GM15510 (cell line): ENCODE results near the gene TMEM9B.

Experiments
- POLR2A ChIP-seq: IDR thresholded peaks from 3 replicates; pipeline ENCODE4 v1.6.1; 2011; ENCODE audit warnings: borderline replicate concordance; ENCODE audit not compliant: insufficient read length; ENCODE audit errors: extremely low read depth

TMEM9B gene

DNA sequence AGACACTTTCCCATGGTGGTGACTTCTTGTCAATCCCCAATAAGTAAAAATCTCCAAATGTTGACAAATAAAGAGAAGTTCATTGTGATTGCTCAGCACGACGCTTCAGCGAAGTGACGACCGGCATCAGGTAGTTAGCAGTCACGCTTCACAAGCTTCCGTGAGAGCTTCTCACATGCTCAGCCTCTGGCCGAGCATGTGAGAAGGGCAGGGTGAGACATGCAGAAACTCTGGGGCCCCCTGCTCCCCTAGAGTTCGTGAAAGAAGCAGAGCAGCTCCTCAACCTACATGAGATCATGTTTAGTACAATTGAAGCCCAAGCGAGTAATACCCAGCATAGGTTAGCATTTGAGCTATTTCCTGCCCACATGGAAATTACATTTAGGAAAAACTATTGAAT, 27.1 kb downstream of the TMEM9B start:
- TF ChIP-seq POLR2A, result no peak

DNA sequence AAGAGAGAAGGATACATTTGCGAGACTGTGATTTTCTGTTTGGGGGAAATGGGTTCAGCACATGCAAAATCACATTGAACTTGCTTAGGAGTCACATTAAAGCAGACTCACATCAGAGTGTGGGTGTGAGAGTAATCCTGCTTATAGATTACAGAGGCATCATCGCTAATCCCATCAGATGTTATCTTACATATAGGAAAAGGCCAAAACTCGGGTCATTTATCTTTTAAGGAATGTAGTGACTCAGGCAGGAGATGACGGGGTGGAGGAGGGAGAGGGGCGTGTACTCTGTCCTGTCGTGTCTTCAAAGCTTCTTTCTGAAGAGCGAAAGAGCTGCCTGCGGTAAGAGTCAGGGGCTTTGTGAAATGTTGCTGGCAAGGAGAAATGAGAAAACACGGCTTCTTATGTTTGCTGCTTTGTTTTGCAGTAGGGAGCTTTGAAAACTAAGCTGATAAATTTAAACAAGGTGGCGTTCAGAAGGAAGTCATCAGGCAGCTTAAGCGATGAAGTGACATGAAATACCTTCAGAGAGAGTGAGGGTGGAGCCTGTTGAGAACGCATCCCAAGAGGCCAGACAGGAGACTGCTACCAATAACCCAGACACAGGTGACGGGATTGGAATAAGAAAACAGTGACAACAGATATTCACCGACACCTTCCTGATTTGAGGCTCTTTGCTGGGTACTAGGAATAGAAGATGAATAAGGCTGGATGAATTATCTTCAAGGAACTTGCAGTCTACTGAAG, 29.3 kb downstream of the TMEM9B start:
- TF ChIP-seq POLR2A, result no peak

DNA sequence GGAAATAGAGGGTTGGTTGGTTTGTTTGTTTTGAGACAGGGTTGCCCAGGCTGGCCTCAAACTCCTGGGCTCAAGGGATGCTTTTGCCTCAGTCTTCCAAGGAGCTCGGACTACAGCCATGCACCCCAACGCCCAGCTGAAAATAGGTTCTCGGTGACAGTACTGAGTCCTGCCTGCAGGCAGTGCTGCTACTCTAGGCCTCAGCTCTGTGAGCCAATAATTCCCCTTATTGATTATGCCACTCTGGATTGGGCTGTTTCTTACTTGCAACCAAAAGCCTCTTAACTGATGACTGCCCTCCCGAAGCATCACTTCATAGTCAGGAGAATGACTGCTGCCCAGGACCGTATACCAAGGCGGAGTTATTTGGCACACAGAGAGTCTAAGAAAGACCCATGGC, 30.3 kb downstream of the TMEM9B start:
- TF ChIP-seq POLR2A, result no peak

DNA sequence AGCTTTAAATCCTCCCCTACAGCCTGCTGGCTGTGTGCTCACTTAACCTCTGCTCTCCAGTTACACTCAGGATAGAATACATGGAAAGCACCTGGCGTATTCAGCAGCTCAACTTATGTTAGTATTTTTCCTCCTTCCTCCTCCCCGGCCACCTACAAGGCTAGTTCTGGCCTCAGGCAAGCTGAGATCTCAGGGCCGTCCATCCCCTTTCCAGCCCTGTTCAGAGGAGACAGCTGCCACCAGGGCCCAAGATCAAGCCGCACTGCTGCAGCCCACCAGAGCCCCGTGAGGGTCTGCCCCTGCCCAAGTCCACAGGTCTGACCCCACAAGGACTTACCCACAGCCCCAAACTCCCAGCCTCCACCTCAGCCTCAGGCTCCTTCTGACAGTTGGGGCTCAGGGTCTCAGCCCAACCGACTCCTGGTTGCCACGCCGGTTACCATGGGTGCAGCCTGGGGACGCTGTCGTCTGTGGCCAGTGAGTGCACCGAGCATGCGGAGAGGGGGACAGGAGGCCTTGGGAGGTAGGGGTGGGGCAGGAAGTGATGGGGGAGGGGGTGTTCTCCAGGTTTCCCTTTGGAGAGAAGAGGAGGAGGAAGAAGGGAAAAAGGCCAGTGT, 31.6 kb downstream of the TMEM9B start, which contains the start of gene C11orf16:
Gene C11orf16 (minus strand): TSS at position 384 of the 617 bp plus-strand sequence. CDS start 639 bp downstream, outside the sequence.
- no peak for TF ChIP-seq POLR2A

DNA sequence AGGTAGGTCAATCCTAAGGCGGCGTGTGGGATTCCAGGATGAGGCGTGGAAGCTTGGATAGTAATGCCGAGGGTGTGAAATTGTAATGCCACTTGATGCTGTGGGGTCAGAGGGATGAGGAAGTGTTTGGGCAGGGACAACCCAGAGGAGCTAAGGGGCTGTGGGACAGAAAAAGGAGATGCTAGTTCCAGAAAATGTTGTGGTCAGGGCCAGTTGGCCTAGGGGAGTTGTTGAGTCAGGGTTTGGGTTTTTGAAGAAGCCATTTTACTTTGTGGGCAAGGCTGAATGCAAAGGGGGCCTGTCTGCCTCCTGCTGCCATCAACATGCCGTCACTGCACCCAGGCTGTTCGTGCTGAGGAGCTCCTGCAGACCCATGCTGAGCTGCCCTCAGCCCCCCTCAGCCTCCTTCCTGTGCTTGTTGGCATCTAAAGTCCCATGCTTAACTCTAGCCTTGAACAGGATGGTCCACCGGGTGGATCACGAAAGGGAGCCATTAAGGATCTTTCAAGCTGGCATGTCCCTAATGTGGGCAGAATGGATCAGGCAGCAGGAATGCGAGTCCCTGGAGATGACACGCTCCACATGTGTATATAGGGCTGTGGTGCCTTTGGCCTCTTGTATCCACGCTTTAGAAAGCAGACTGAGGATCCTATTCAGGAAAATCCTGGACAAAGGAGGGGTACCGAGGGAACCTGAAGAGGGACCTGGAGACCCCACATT, 33.6 kb downstream of the TMEM9B start:
- no peak for TF ChIP-seq POLR2A

DNA sequence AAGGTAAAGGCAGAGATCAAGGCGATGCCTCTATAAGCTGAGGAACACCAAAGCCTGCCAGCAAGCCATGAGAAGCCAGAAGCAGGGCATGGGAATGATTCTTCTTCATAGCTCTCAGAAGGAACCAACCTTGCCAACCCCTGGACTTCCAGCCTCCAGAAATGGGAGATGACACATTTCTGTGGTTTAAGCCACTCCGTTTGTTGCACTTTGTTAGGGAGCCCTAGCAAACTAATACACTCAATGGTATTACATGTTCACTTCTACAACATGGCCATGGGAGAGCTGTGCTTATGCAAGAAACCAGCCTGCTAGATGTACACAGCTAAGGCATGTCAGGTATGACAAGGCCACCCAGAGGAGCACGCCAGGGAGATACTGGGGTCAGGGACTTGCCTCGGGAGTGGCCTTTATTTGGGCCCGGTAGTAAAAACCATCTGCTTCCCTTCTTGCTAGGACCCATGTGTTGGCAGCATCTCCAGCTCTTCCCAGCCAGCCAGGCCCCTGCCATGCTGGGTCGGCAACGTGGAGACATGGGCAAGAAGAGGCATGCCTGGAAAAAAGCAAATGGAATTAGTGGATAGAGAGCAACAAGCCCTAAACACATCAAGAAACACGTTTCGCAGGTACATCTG, 35.1 kb downstream of the TMEM9B start:
- no peak for TF ChIP-seq POLR2A

DNA sequence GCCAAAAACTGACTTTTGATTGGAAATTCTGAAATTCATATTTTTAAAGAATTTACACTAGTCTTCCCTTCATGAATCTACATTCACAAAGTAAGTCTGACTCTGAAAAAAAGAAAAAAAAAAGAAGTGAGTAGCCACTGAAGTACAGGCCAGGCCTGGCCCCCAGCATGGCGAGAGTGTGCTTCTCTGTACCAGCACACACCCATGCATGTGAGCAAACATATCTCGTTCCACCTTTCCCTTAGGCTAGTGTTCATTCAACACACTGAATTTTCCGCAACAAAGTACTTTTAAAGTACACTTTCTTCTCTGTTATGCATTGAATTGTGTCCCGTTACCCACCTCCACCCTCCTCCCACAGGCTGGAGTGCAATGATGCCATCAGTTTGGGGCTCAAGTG, 36.0 kb downstream of the TMEM9B start:
- TF ChIP-seq POLR2A, result no peak

DNA sequence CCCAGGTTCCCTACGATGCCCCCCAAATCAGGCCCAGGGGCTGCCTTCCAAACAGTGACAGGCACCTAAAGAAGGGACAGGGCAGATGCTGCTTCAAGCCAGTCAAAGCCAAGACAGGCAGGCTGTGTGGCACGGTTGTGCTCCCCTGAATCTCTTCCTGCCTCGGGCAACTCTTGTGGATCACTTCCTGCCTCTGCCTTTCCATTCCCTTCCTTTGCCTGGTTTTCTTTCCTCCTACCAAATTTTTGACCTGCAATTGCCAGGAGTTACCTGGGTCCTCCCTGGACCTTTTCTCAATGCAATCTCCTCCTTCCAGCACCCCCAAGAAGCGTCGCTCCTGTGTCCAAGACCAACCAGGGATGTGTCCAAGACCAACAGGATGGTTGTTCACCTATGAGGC, 37.0 kb downstream of the TMEM9B start:
- no peak for TF ChIP-seq POLR2A

DNA sequence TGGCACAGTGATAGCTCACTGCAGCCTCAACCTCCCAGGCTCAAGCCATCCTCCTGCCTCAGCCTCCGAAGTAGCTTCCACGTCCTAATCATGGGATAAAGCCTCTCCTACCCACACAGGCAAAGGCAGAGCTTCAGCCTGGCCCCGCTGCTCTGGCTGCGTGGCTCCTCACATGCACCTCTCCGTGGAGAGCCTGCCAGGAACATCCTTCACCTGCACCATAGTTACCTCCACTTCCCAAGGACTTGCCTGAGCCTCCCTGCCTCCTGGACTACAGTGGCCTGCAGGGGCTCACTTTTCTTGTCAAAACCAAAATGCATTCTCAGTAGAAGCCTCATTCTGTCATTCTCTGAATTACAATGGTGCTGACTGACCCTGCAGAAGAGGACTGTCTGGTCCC, 38.0 kb downstream of the TMEM9B start:
- no peak for TF ChIP-seq POLR2A

DNA sequence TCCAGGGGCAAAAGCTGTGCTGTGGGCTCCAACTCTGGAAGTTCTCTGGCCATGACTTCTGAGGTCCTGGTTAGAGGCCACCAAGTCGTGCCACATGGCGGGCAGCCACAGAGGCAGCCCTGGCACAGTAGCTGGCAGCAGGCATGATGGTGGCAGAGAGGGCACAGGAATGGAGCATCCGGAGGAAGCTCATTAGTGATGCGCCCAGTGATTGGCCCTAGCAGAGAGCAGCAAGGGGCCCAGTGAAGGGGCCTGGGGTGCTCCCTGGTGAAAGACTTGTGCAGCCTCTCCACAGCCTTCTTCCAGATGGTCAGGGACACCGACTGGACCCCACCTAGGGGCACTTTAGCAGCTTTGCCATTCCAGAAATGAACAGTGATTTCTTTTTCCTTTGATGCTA, 38.5 kb downstream of the TMEM9B start:
- no peak for TF ChIP-seq POLR2A

DNA sequence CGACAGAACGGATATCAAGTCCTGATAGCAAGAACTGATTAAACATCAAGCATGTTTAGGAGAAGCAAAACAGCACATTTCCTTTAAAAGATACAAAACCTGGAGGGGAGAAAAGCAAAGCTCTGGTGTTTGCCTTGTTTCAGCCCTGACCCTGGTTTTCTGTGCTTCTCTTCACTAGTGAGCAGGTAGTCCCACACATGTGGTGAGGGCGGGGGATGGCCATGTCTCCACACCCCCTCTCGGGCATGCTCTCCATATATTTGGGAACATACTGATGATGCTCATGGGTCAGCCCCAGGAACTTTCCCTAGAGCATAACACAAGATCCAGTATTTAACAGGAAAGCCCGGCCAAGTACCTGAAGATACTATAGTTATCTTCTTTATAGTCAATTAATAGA, 41.6 kb downstream of the TMEM9B start:
- no peak for TF ChIP-seq POLR2A

DNA sequence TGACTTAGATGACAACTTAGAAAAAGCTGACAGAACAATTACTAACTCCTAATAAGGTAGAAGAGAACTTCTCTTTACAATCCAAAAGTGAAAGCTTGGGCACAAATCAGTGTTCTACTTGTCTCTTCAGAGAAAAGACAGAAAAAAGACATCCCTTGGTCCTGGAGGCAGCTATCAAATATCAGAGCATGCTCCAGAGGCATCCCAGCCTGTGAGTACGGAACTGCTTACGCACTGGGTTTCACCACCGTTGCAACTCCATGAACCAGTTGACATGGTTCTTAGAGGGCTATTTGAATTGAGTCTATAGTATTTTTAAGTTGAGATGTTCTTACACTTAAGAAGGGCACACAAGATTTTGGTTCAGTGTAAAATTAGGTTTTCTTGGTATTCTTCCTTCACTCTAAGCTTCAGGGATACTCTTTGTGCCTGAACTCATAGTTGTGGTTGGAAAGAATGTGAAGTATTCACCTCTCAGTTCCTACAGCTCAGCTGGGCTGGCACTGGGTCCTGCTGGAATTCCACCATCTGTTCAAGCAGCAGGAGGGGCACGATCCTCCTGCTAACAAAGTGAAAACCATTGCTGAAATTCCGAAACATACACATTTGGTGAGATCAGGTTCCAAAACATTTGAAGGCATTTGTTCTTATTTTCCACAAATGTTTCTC, 47.0 kb downstream of the TMEM9B start:
- no peak for TF ChIP-seq POLR2A

DNA sequence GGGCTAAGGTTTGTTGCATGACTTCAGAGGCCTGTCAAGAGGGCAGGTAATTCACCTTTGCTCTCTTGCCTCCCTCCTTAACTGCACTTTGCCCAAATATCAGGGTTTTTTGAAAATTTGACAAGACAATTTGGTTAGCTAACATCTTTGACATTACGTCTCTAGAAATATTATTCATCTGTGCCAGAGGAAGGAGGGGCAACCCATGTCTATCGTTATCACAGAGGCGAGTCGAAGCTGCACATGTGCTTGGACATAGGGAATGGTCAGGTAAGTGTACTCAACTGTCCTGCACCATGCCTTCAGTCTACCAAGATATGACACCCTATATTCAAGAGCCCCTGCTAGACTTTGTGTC, 49.6 kb downstream of the TMEM9B start:
- no peak for TF ChIP-seq POLR2A

DNA sequence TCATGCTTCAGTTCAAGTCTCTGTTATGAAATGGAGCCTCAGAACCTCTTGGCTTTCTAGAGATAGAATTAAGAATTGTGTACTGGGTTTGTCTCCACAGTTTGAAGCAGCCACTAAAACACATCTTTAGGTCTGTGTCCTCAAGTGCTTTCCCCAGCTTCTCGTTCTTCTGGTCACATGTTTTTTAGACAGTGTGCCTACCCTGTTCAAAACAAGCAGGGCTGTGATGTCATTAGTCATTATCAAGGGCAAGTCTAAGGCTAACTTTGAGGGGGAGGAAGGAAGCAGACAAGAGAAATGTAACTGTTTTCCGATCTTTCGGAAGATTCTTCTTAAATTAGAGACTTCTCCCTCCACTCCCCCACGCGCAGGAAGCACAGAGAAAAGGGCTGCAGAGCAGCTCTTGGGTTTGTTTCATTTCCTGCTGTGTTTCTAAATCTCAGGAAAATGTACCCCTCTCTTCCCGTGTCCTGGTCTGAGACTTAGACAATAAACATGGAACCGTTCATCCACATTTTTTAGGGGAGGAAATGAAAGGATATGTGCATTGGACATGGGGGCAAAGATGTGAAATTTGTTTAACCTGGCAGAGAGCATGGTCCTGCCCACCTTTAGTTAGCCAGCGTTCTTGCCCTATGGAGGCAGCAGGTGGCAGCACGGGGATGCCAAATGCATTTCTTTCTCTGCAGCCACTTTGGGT, 50.1 kb downstream of the TMEM9B start:
- TF ChIP-seq POLR2A, result no peak

DNA sequence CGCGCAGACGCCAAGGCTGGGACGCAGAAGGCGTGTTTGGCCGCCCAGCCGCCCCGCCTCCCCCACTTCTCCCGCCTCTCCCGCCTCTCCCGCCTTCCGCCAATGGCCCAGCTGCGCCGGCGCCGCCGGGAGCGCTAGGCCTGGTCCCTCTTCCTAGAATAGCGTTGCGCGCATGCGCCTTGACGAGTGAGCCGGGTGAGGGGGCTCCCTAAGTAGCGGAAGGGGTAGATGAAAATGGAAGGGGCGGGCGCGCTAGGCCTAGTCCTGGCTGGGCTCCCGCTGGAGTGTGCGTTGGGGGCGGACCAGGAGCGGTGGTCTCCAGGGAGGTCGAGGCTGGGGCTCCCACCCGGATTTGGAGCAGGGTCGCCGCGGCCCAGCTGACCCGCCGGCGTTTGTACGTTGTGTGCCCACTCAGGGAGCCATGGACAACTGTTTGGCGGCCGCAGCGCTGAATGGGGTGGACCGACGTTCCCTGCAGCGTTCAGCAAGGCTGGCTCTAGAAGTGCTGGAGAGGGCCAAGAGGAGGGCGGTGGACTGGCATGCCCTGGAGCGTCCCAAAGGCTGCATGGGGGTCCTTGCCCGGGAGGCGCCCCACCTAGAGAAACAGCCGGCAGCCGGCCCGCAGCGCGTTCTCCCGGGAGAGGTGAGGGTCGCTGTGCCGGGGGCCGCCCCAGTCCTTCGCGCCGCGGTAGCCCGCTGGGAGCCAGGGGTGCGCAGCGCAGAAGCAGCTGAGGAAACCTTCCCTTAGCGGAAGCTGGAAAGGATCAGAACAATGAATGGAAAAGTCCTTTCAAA, 53.0 kb downstream of the TMEM9B start, which contains the start of gene AKIP1:
Gene AKIP1 (plus strand): TSS at position 161 of the 795 bp plus-strand sequence. CDS start 261 bp downstream, at position 422.
- TF ChIP-seq POLR2A, result peak; percentile 51
